NCI-H460 (cell line): ENCODE data around the gene SRSF1. TPM values are rescaled to one million over a fixed set of nuclear protein-coding genes. Genes with fewer than 3 reads are reported as not detected.

ENCODE experiments used
- small RNA-seq, 2 experiments: library from RNA; depleted of rRNA; stranded (forward); fragments of <200 nt; gene quantifications; one replicate each; pipeline ENCODE3, GENCODE V24; 2014
- total RNA-seq: library from RNA; depleted of rRNA; stranded (reverse); fragments of >200 nt; shearing (Covaris generic); gene quantifications from 2 replicates; pipeline ENCODE4 v1.2.3, GENCODE V29; 2014; rRNA removed

Gene SRSF1
- total RNA-seq, 1 experiment from 2014 or later = 275 TPM

Small RNA genes lying within 50 kb of the gene (small RNA-seq; reads per million reads assigned to genes)
- 0 reads per million in 2 experiments for gene AC015813.4

Other genes starting within 250 kb of the SRSF1 start
- gene MRPS23, start 157.2 kb downstream of the SRSF1 start, total RNA-seq = 58.9 and 70.3 TPM in 2 replicates
- 12.2 and 13.7 TPM in 2 replicates for gene CUEDC1, start 51.8 kb downstream of the SRSF1 start, total RNA-seq
- gene VEZF1, start 19.0 kb downstream of the SRSF1 start, total RNA-seq = 45.5 and 51.4 TPM in 2 replicates
- gene DYNLL2, start 76.2 kb upstream of the SRSF1 start, total RNA-seq = 7.3 and 9.8 TPM in 2 replicates
- gene OR4D1, start 141.1 kb upstream of the SRSF1 start, total RNA-seq = not detected in 2 replicates
- gene OR4D2, start 159.7 kb upstream of the SRSF1 start, total RNA-seq = not detected in 2 replicates
- not detected in 2 replicates for gene EPX, start 185.5 kb upstream of the SRSF1 start, total RNA-seq
- 20.2 and 22.1 TPM in 2 replicates for gene MKS1, start 212.0 kb upstream of the SRSF1 start, total RNA-seq
- gene LPO, start 231.3 kb upstream of the SRSF1 start, total RNA-seq = 0.07 TPM in 1 of 2 replicates, not detected in the other